WERI-Rb-1 (cell line): ENCODE data around the gene CLPSL2.

Experiments
- DNase-seq: peaks from one replicate; pipeline ENCODE4 v3.0.0-alpha.2; 2020
- H3K27ac ChIP-seq: fragments of 250-450 bp; sonication (Bioruptor Pico); 2 replicates; pipeline ENCODE4 v1.5.1; 2020; ENCODE audit warnings: mild to moderate bottlenecking, moderate library complexity
- H3K27me3 ChIP-seq: fragments of 250-450 bp; sonication (Bioruptor Pico); 2 replicates; pipeline ENCODE4 v1.5.1; 2021; ENCODE audit warnings: mild to moderate bottlenecking, low read depth, moderate library complexity; ENCODE audit not compliant: insufficient read depth, severe bottlenecking
- H3K36me3 ChIP-seq: fragments of 250-450 bp; sonication (Bioruptor Pico); 2 replicates; pipeline ENCODE4 v1.5.1; 2020; ENCODE audit warnings: mild to moderate bottlenecking, moderate library complexity
- H3K4me3 ChIP-seq: 2 replicates; pipeline ENCODE4 v1.5.1; 2011; ENCODE audit warnings: low read depth, mild to moderate bottlenecking, control low read depth, low read length
- H3K9me3 ChIP-seq: fragments of 250-450 bp; sonication (Bioruptor Pico); 2 replicates; pipeline ENCODE4 v1.5.1; 2021; ENCODE audit warnings: mild to moderate bottlenecking, moderate library complexity; ENCODE audit not compliant: severe bottlenecking
- TF ChIP-seq, protein P1 (sequence below): IDR thresholded peaks from 2 replicates; pipeline ENCODE4 v1.5.1; 2011; ENCODE audit warnings: low read depth, mild to moderate bottlenecking, control low read depth, inconsistent platforms, low read length

Gene CLPSL2

GRCh38 chr6:35786810-35787209 lies 10.4 kb downstream of the CLPSL2 start:
- Histone ChIP-seq H3K9me3 (no peaks in the 10 kb centered on the region), H3K36me3 (no peaks in the 10 kb centered on the region), H3K4me3 (no peak overlapping the region), H3K27ac (no peak overlapping the region), H3K27me3 (peaks cover 3% of the 10 kb centered on the region)
- no peak for DNase-seq
- TF ChIP-seq, protein P1, sequence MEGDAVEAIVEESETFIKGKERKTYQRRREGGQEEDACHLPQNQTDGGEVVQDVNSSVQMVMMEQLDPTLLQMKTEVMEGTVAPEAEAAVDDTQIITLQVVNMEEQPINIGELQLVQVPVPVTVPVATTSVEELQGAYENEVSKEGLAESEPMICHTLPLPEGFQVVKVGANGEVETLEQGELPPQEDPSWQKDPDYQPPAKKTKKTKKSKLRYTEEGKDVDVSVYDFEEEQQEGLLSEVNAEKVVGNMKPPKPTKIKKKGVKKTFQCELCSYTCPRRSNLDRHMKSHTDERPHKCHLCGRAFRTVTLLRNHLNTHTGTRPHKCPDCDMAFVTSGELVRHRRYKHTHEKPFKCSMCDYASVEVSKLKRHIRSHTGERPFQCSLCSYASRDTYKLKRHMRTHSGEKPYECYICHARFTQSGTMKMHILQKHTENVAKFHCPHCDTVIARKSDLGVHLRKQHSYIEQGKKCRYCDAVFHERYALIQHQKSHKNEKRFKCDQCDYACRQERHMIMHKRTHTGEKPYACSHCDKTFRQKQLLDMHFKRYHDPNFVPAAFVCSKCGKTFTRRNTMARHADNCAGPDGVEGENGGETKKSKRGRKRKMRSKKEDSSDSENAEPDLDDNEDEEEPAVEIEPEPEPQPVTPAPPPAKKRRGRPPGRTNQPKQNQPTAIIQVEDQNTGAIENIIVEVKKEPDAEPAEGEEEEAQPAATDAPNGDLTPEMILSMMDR, result no peak

GRCh38 chr6:35787266-35788218 lies 11.1 kb downstream of the CLPSL2 start:
- Histone ChIP-seq H3K27me3 (peaks cover 3% of the 10 kb centered on the region), H3K9me3 (no peaks in the 10 kb centered on the region), H3K27ac (no peak overlapping the region), H3K36me3 (no peaks in the 10 kb centered on the region), H3K4me3 (no peak overlapping the region)
- no peak for DNase-seq
- TF ChIP-seq, protein P1, result no peak

DNA sequence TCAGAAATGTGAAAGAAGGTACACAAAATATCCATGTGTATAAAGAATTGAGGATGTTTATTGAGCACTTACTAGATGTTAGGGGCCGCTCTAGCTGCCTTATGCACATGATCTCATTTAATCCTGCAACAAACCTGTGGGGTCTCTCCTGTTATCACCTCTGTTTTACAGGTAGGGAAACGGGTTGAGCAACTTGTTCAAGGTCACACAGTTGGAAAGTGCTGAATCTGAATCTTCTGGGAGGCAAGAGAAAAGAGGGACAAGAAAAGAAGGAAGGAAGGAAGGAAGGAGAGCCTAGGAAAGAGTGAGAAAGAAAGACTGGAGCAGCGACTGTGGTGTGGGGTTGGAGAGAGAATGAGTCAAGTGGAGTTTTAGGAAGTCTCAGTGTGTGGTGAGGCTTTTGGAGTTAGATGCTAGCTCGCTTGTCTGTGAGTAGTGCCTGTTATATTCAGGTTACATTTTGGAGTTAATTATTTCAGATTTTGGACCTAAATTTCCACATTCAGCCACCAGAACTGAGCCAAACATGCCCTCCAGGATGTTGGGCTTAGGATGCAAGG lies 12.1 kb downstream of the CLPSL2 start:
- TF ChIP-seq, protein P1, result no peak

GRCh38 chr6:35790683-35791082 lies 14.3 kb downstream of the CLPSL2 start:
- TF ChIP-seq, protein P1, result no peak
- no peak for DNase-seq
- peaks cover 3% of the 10 kb centered on the region for H3K27me3 ChIP-seq
- no peak overlapping the region for H3K4me3 ChIP-seq
- no peaks in the 10 kb centered on the region for H3K9me3 ChIP-seq
- no peaks in the 10 kb centered on the region for H3K36me3 ChIP-seq
- H3K27ac ChIP-seq, result no peak overlapping the region

More for the DNA sequence above, 12.1 kb downstream of the CLPSL2 start:
- Histone ChIP-seq H3K27me3 (peaks cover 3% of the 10 kb centered on the region), H3K27ac (no peak overlapping the region), H3K36me3 (no peaks in the 10 kb centered on the region), H3K4me3 (no peak overlapping the region), H3K9me3 (no peaks in the 10 kb centered on the region)
- no peak for DNase-seq

- no peaks in the 10 kb centered on the region for H3K27me3 ChIP-seq
- no peaks in the 10 kb centered on the region for H3K9me3 ChIP-seq
- TF ChIP-seq, protein P1, result no peak
- no peaks in the 10 kb centered on the region for H3K36me3 ChIP-seq
- H3K4me3 ChIP-seq, result no peak overlapping the region
- DNase-seq, result no peak
- H3K27ac ChIP-seq, result no peak overlapping the region
Measured at GRCh38 chr6:35794536-35795452, 18.4 kb downstream of the CLPSL2 start.
